ENCODE results near the gene NRP2. TPM values are rescaled to one million over a fixed set of nuclear protein-coding genes. Genes with fewer than 3 reads are reported as not detected.

The NRP2 gene
- total RNA-seq, 1 experiment from 2014 or later: 18.3 TPM

GRCh38 chr2:205747829-205748386, 65.6 kb downstream of the NRP2 start:
- Histone ChIP-seq H3K4me2 (ENCODE audit: low read length) (peak overlapping the region; percentile 68), H3K4me1 (ENCODE audit: insufficient read depth, low read length) (peaks cover 63% of the 10 kb centered on the region), H3K9me3 (ENCODE audit: low read length) (no peaks in the 10 kb centered on the region), H3K79me2 (ENCODE audit: low read length) (no peaks in the 10 kb centered on the region), H4K20me1 (ENCODE audit: low read length) (no peaks in the 10 kb centered on the region), H3K36me3 (ENCODE audit: low read depth, low read length) (0 out of 2 replicates have a peak, but pooled peaks cover under 1% of the 10 kb centered on the region), H2AFZ (ENCODE audit: low read length) (peak overlapping the region; percentile 15; the same call in 1 of the 2 replicates), H3K27ac (ENCODE audit: low read length) (peak overlapping the region; percentile 99), H3K9ac (ENCODE audit: low read length) (peak overlapping the region; percentile 52), H3K4me3 (ENCODE audit: low read length) (no peak overlapping the region), H3K9me2 (replicated peaks; ENCODE audit: low read length) (no peaks in the 10 kb centered on the region), H3F3A (ENCODE audit: low read length, unreplicated experiment) (no peaks in the 10 kb centered on the region), H3K27me3 (ENCODE audit: low read length) (no peaks in the 10 kb centered on the region)
- BruUV-seq (replicated peaks): TSS peak; percentile 87
- ChIA-PET POLR2A (ENCODE audit: unreplicated experiment) (no interaction called here), CTCF (interaction anchor here (0.6 kb wide), 1 partner anchor 1570 kb away, joined by 3 read pairs; no protein-coding TSS in a partner anchor)
- no peak for ATAC-seq
- TF ChIP-seq CTCF (conservative IDR thresholded peaks at IDR 0.05; ENCODE audit: low read depth, low read length) (no peak), EZH2 (IDR thresholded peaks at IDR 0.05; ENCODE audit: low read length, unreplicated experiment) (no peak), EZH2phosphoT487 (IDR thresholded peaks at IDR 0.05; ENCODE audit: borderline replicate concordance, low read length) (no peak)
- intact Hi-C loops (cut with micrococcal nuclease): loop anchor here (2.0 to 5.0 kb wide), 3 partner anchors 19 to 66 kb away; partner anchors contain the start of gene NRP2
- DNase-seq: no peak

GRCh38 chr2:205748639-205749038, 66.3 kb downstream of the NRP2 start:
- BruUV-seq (replicated peaks): no TSS peak
- Histone ChIP-seq H3K9ac (ENCODE audit: low read length) (peak overlapping the region; percentile 79), H3K4me2 (ENCODE audit: low read length) (peak overlapping the region; percentile 68), H3K4me3 (ENCODE audit: low read length) (0 out of 2 replicates have a peak overlapping the region, but pooled peaks have one; percentile 9), H3K4me1 (ENCODE audit: insufficient read depth, low read length) (peaks cover 69% of the 10 kb centered on the region), H3K79me2 (ENCODE audit: low read length) (no peaks in the 10 kb centered on the region), H3K9me3 (ENCODE audit: low read length) (no peaks in the 10 kb centered on the region), H3K27ac (ENCODE audit: low read length) (peak overlapping the region; percentile 99), H3K9me2 (replicated peaks; ENCODE audit: low read length) (no peaks in the 10 kb centered on the region), H2AFZ (ENCODE audit: low read length) (peak overlapping the region; percentile 47; the same call in 1 of the 2 replicates), H3F3A (ENCODE audit: low read length, unreplicated experiment) (no peaks in the 10 kb centered on the region), H4K20me1 (ENCODE audit: low read length) (no peaks in the 10 kb centered on the region), H3K27me3 (ENCODE audit: low read length) (no peaks in the 10 kb centered on the region), H3K36me3 (ENCODE audit: low read depth, low read length) (peaks cover 4% of the 10 kb centered on the region; the same call in 1 of the 2 replicates)
- intact Hi-C loops (cut with micrococcal nuclease): loop anchor here (2.0 to 5.0 kb wide), 2 partner anchors 18 to 66 kb away; partner anchors contain the start of gene NRP2
- ChIA-PET POLR2A (ENCODE audit: unreplicated experiment) (no interaction called here), CTCF (interaction anchor here (0.6 kb wide), 1 partner anchor 1571 kb away, joined by 3 read pairs; no protein-coding TSS in a partner anchor)
- DNase-seq (peak; percentile 93), ATAC-seq (peak; percentile 72)
- TF ChIP-seq CTCF (conservative IDR thresholded peaks at IDR 0.05; ENCODE audit: low read depth, low read length) (no peak), EZH2phosphoT487 (IDR thresholded peaks at IDR 0.05; ENCODE audit: borderline replicate concordance, low read length) (no peak), EZH2 (IDR thresholded peaks at IDR 0.05; ENCODE audit: low read length, unreplicated experiment) (no peak)

GRCh38 chr2:205749078-205749477, 66.8 kb downstream of the NRP2 start:
- ChIA-PET POLR2A (ENCODE audit: unreplicated experiment) (no interaction called here), CTCF (no interaction called here)
- H3K27ac ChIP-seq (ENCODE audit: low read length): peak overlapping the region; percentile 99
- peak overlapping the region; percentile 79 for H3K9ac ChIP-seq (ENCODE audit: low read length)
- ATAC-seq (peak; percentile 2), DNase-seq (no peak)
- H3K79me2 ChIP-seq (ENCODE audit: low read length): no peaks in the 10 kb centered on the region
- peak overlapping the region; percentile 47; the same call in 1 of the 2 replicates for H2AFZ ChIP-seq (ENCODE audit: low read length)
- no peaks in the 10 kb centered on the region for H4K20me1 ChIP-seq (ENCODE audit: low read length)
- peak overlapping the region; percentile 68 for H3K4me2 ChIP-seq (ENCODE audit: low read length)
- no peak for TF ChIP-seq EZH2 (IDR thresholded peaks at IDR 0.05; ENCODE audit: low read length, unreplicated experiment)
- TF ChIP-seq EZH2phosphoT487 (IDR thresholded peaks at IDR 0.05; ENCODE audit: borderline replicate concordance, low read length): no peak
- no peak for TF ChIP-seq CTCF (conservative IDR thresholded peaks at IDR 0.05; ENCODE audit: low read depth, low read length)
- no peaks in the 10 kb centered on the region for H3K27me3 ChIP-seq (ENCODE audit: low read length)
- no peaks in the 10 kb centered on the region for H3K9me2 ChIP-seq (replicated peaks; ENCODE audit: low read length)
- H3K9me3 ChIP-seq (ENCODE audit: low read length): no peaks in the 10 kb centered on the region
- H3K4me3 ChIP-seq (ENCODE audit: low read length): 0 out of 2 replicates have a peak overlapping the region, but pooled peaks have one; percentile 9
- no peaks in the 10 kb centered on the region for H3F3A ChIP-seq (ENCODE audit: low read length, unreplicated experiment)
- peaks cover 4% of the 10 kb centered on the region; the same call in 1 of the 2 replicates for H3K36me3 ChIP-seq (ENCODE audit: low read depth, low read length)
- H3K4me1 ChIP-seq (ENCODE audit: insufficient read depth, low read length): peaks cover 71% of the 10 kb centered on the region
- no TSS peak for BruUV-seq (replicated peaks)
- intact Hi-C loops (cut with micrococcal nuclease): loop anchor here (2.0 to 5.0 kb wide), 2 partner anchors 18 to 67 kb away; partner anchors contain the start of gene NRP2
